ENCODE data around the gene STK39. TPM values are rescaled to one million over a fixed set of nuclear protein-coding genes. Genes with fewer than 3 reads are reported as not detected.
"Not testable (repeated sequence)": the region's sequence is repeated elsewhere in the genome, so short reads cannot be mapped to it uniquely, and the experiment has no call there.

Gene STK39
- 22.5 and 27.3 TPM in 2 replicates for total RNA-seq (2014; rRNA removed; shearing (Covaris generic))

DNA sequence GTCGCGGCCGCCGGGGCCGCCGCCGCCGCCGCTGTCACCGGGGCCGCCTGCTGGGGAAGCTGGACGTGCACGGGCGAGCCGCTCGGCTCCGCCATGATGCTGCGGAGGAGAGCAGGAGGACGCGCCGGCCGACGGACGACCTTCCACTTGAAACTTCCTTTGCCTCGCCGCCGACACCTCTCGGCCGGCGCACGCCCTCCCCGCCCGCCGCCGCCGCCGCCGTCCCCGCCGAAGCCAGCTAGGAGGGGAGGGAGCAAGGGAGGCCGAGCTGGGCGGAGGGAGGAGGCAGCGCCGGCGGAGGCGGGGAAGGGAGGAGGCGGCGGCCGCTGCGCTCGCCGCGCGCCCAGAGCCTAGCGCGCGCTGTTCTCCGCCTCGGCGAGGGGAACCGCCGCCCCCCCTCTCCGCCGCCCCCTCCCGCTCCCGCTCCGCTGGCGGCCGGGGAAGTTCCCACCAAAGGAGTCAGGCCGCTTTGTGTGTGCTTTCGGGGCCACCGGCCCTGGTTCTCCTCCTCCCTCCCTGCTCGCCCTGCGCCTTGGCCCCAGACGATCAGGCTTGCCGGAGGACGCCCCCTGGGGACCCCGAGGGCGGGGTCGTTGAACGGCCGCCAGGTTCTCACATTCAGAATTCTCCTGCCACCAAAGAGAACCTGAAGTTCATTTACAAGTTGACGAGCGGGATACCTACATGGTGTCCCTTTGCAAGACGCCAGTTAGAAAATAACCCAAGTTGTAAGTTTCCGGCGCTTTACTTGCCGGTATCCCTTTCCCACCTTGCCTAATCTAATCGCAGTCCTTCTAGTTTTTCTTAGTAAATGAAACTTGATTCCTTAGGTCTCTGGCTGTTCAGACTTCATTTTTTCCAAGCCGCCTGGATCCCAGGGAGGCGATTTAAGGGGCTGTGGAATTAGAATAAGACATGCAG lies at the start of gene STK39:
STK39 (minus strand) TSS at position 255 of the 921 bp plus-strand sequence; CDS start at position 95, 160 bp downstream.
- peak; percentile 91 for DNase-seq (ENCODE audit: low read depth)

DNA sequence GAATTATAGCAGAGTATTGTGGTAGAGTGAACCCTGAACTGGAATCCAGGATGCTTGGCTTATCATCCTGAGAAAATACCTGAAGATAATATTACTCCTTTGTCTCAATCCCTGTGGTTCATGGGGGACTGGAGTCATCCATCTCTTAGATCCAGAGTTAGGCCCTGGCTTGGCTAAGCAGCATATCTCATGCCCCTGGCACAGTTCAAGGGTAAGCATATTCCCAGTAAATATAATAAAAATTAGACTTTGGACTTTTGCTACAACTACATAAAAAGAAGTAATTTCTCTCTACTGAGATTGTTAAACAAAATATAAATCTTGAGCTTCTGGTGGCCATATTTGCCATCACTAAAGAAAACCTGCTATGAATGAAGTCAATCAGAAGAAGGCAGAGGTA lies 47.7 kb upstream of the STK39 start:
- DNase-seq (ENCODE audit: low read depth), result no peak

DNA sequence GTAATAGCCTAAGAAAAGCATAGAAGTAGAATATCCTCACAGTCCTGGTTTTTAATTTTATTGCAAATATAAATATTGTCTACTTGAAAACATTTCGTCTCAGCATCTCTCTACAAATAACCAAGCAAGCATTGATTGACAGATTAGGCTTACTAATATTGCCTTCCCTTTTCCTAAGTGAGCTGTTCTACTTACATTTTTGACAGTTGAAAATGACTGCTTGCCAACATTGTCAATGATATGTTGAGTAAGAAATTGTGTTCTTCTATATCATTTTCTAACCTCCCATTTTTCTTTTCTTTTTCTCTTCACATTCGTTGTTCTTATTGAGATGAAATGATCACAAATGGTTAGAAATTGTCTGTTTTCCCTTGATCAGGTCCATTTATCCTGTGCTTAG lies 47.0 kb upstream of the STK39 start:
- no peak for DNase-seq (ENCODE audit: low read depth)

GRCh38 chr2:168293766-168294165 lies 46.4 kb upstream of the STK39 start:
- no peak for DNase-seq (ENCODE audit: low read depth)

GRCh38 chr2:168290391-168290790 lies 43.0 kb upstream of the STK39 start:
- DNase-seq (ENCODE audit: low read depth), result no peak

- DNase-seq (ENCODE audit: low read depth), result no peak
Measured at GRCh38 chr2:168289880-168290279, 42.5 kb upstream of the STK39 start.

DNA sequence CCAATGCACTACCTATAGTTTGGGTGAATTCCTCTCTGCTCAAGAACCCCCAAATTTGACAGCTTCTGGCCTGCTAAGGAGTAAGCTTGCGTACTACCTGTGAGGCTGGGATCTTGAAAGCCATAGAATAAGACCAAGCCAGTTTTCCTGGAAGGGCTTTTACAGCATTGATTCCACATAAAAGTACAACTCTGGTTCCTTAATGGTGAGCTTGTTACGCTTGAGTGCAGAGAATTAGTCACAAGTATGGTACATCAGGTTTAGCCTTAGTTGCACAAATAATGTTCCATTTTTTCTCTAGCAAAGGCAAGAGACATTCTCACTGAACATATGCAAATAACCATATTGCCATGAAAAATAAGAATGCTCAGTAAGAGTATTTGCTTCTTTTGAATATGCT lies 39.1 kb upstream of the STK39 start:
- DNase-seq (ENCODE audit: low read depth), result no peak

GRCh38 chr2:168278424-168278888 lies 31.1 kb upstream of the STK39 start:
- DNase-seq (ENCODE audit: low read depth), result peak; percentile 72

DNA sequence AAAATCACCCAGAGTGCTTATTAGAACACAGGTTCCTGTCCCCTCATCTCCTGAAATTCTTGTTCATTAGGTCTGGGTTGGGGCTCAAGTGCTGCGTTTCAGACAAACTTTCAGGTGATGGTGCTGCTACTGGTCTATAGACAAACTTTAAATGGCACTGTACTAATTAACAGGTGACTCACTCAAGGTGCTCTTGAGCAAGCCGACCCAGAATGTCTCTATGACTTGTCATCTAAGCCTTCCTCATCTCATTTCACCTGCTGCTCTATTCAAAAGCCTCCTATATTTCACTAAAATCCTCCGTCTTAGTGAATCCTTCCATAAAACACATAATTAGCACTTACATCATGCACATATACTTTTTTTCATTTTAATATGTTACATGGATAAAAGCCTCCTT lies 29.9 kb upstream of the STK39 start:
- DNase-seq (ENCODE audit: low read depth), result no peak

- DNase-seq (ENCODE audit: low read depth), result no peak
Measured at GRCh38 chr2:168272225-168272624, 24.8 kb upstream of the STK39 start.

- DNase-seq (ENCODE audit: low read depth), result not testable (repeated sequence)
Measured at GRCh38 chr2:168262926-168263325, 15.5 kb upstream of the STK39 start.

DNA sequence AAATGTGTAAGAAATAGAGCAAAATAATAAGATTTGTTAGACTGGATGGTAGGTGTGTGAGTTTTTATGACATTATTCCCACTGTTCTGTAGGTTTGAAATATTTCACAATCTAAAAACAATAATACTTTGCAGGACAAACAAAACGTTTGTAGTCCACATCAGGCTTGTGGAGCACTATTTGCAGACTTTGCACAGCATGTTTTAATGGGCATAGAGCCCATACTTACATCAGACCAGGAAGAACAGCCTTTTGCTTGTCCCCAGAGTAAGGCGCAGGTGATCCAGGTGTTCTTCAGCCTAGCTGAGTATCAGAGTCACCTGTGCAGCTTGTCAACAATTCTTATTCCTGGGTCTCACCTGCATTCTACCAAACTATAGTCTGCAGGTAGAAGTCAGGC lies 9.1 kb upstream of the STK39 start:
- no peak for DNase-seq (ENCODE audit: low read depth)

DNA sequence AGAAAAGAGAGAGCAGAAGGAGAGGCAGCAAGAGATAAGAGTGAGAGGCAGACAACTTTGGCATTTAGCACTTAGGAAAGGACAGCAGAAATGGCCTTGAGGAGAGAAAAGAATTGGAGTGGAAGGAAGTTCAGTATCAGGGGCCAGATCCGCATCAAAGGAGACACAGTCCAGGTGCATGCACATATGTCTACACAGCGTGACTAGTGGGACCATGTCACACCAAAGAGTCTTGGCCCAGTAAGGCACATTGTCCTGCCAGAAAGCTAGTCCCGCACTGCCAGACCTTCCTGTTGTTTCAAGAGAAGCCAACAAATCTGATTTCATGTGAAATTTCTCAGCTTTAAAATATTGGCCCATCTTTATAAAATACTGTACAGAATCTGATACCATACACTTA lies 8.5 kb upstream of the STK39 start:
- DNase-seq (ENCODE audit: low read depth), result no peak

GRCh38 chr2:168255103-168255502 lies 7.7 kb upstream of the STK39 start:
- DNase-seq (ENCODE audit: low read depth), result no peak

DNA sequence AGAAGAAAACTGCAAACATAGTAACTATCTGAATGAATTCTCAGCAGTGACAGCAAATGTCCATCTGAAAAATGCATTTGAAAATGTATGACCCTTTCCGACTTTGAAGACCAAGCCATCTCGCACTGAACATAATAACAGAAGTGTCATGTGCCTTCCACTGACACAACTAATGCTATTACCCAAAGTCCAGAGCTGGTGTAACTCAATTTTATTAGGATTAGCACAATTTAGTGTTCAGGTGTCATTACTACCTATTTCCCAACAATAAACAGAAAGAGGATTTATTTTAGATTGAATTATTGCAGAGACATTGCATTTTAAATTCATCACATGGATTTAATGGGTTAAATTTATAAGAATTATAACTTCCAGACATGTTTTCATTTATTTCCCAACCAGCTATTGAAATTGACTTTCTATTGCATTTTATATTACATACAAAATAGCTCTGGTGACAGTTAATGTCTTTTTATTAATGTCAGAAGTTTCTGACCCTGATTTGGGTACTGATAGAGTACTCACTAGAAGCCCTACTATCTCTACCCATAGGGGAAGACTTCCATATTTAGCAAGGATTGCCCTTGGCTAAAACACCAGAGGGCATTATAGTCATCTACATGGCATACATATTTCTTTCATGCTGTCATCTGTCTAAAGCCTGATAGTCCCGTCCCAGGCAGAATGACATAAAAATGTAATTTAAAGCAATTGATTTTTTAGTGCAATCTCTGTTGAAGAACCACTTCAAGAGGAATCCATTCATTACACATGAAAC lies 7.0 kb upstream of the STK39 start:
- DNase-seq (ENCODE audit: low read depth), result peak; percentile 14

- no peak for DNase-seq (ENCODE audit: low read depth)
Measured at GRCh38 chr2:168253379-168253778, 6.0 kb upstream of the STK39 start.

- no peak for DNase-seq (ENCODE audit: low read depth)
Measured at GRCh38 chr2:168252976-168253375, 5.6 kb upstream of the STK39 start.

DNA sequence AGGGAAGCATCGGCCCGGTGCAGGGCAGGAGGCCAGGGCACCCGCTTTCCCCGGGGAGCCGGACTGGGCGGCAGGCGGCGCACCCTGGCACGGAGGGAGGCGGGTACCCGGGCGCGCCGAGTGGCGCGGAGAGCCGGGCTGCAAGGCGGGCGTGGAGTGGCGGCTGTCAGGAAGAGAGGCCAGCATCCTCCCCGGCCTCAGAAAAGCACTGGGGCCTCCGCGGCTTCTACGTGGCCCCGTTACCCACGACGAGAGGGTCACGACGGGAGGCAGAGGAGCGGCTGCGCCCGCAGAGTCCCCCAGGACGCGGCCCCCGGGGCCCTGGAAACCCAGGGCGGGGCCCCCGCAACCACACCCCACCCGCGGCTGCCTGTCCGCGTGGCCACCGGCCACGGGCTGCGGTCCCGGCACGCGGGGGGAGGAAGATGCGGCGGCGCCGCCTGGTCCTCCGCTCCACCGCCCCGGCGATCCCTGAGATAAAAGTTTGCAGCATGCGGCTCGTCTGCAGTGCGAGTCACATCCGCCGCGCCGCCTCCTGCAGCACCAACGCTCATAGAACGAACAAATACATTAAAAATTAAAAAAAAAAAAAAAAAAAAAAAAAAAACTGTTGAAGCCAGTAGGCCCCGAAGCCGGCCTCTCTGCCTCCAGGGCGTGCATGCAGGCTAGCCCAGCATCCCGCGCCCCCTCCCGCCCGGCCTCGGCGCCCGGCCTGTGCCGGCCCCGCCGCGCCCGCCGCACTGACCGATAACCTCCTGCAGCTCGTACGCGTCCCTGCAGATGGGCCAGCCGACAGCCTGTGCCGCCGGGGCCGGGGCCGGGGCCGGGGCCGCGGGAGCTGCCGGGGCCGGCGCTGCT lies 683 bp downstream of the STK39 start:
- peak; percentile 80 for DNase-seq (ENCODE audit: low read depth)

- no peak for DNase-seq (ENCODE audit: low read depth)
Measured at GRCh38 chr2:168246072-168246482, 1.3 kb downstream of the STK39 start.

DNA sequence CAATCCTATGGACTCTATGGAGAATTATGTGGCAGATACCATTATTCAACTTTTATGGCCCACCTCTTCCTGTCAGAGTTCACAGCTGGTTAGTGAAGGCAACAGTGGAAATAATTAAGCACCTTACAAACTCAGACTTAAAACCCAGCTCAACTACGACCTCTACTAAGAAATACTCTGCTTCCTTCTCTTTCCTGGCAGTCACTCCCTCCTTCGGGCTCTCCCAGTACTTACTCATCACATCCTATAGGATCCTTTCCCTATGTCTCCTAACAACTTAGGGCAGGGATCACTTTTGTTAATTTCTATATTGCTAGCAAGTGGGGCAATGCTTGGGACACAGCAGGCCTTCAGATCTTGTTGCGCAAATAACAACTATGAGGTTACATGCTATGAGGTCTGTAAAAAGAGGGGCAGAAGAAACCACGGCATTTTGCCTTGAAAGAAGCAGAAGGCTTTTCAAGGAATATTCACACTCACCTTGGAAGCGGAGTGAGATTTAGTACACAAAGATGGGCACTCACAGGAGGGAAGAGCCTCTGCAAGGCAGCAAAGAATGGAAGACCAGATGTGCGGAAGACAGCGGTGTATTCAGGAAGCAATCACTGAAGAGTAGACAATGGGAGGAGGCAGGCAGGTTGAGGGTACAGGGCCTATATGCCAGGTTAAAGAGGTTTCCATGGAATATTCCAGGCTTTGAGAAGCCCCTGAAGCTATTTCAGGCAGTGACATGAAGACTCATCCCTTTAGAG lies 2.1 kb downstream of the STK39 start:
- DNase-seq (ENCODE audit: low read depth), result no peak

DNA sequence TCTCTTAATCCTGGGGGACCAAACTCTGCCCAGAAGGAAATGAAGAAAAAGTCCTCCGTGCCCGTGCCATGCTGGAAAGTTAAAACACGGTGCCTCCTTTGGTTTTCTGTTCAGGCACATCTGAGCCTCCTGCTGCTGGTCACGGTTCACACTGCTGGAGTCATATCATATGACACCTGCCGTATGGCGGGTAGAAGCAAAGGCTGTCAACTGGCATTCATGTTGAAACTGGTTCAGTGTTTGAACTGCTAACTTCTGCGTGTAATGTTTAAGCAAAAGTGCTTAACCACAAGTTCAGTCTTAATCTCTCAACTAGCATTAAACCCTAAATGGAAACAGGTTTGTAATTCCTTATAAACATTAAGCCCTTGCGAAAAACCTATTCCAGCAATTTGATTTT lies 3.1 kb downstream of the STK39 start:
- DNase-seq (ENCODE audit: low read depth), result peak; percentile 33
